GM18519 (cell line): Measurements from ENCODE around the gene NCOA3.
"Not testable (repeated sequence)": the region's sequence is repeated elsewhere in the genome, so short reads cannot be mapped to it uniquely, and the experiment has no call there.

ENCODE experiments used
- ATAC-seq: cut with Tn5 transposase; IDR thresholded peaks from one replicate; pipeline ENCODE4 v1.9.1; 2021; ENCODE audit warnings: mild to moderate bottlenecking, moderate library complexity; ENCODE audit not compliant: unreplicated experiment, low FRiP score

NCOA3 gene

DNA sequence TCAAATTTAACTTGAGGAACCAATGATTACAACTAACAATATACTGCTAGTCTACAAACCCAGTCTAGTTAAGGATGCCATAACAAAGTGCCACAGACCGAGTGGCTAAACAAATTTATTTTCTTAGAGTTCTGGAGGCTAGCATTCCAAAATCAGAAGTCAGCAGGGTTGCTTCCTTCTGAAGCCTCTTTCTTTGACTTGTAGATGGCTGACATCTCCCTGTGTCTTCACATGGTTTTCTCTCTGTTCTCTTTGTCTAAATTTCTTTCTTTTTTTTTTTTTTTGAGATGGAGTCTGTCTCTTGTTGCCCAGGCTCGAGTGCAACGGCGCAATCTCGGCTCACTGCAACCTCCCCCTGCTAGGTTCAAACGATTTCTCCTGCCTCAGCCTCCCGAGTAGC lies 56.1 kb downstream of the NCOA3 start:
- ATAC-seq = no peak

DNA sequence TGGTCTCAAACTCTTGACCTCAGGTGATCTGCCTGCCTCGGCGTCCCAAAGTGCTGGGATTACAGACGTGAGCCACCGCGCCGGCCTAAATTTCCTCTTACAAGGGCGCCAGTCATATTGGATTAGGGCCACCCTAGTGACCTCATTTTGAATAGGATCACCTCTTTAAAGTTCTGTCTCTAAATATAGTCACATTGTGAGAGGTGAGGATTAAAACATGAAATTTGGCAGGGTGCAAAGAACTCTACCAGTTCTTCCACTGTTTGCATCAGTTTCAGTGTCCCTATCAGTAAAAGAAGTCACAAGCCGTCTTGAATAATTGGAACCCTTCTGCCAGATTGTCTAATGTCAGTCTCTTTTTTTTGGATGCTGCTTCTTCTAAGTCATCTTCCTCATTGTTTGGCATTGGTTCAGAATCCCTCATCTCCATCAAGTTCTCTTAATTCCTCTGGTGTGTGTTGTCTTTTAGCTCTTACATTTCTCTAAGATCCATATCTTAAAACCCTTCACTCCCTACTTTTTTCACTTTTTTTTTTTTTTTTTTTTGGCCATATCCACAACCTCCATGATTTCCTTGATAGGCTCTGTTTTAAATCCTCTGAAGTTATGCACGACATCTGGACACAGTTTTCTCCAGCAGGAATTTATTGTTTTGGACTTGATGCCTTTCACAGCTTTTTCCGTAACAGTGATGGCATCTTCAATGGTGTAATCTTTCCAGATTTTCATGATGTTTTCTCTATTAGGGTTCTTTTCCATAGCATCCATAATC lies 56.8 kb downstream of the NCOA3 start:
- ATAC-seq = no peak

- ATAC-seq = no peak
Observed at GRCh38 chr20:47559141-47559540, 57.5 kb downstream of the NCOA3 start.

DNA sequence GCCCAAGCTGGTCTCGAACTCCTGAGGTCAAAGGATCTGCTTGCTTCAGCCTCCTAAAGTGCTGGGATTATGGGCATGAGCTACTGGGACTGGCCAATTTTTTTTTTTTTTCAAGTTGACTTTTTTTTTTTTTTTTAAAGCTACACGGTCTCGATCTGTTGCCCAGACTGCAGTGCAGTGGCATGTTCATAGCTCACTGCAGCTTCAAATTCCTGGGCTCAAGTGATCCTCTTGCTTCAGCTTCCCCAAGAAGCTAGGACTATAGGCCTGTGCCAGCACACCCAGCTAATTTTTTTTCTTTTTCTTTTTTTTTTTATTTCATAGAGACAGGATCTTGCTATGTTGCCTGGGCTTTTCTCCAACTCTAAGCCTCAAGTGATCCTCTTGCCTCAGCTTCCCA lies 59.5 kb downstream of the NCOA3 start:
- no peak for ATAC-seq

DNA sequence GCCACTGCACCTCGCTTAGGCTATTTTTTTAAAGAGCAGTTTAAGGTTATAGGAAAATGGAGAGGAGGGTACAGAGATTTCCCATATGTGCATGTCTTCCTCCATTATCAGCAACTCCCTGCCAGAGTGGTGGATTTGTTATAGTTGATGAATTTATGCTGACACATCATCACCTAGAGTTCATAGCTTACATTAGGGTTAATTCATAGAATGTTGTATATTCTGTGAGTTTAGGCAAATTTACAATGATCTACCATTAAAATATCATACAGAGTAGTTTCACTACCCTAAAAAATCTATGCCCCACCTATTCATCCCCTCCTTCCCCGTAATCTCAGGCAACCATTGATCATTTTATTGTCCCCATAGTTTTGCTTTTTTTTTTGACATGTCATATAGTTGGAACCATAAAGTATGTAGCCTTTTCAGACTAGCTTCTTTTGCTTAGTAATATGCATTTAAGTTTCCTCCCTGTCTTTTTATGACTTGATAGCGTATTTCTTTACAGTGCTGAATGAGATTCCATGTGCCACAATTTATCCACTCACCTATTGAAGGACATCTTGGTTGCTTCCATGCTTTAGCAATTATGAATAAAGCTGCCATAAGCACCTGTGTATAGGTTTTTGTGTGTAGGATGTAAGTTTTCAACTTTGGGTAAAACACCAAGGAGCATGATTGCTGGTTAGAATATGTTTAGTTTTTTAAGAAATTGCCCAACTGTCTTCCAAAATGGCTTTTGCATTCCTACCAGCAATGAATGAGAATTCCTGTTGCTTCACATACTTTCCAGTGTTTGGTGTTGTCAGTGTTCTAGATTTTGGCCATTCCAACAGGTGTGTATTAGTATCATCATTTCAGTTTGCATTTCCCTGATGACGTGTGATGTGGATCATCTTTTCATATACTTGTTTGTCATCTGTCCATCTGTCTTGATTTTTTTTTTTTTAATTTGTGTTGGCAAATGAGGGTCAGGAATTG lies 60.2 kb downstream of the NCOA3 start:
- ATAC-seq = no peak

DNA sequence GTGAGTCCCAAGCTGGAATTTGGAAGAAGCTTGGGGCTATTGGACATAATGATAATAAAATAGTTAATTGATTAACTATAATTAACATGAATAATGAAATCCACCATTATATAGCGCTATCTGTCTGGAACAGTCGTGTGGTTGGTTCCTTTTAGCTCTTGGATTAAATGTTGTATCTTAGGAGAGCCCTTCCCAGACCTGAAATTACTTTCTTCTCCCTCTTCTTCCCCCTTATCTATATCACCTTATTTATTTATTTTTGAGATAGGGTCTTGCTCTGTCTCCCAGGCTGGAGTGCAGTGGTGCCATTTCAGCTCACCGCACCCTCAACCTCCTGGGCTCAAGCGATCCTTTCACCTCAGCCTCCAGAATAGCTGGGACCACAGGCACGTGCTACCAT lies 64.6 kb downstream of the NCOA3 start:
- no peak for ATAC-seq

- no peak for ATAC-seq
Observed at GRCh38 chr20:47568019-47568418, 66.3 kb downstream of the NCOA3 start.

GRCh38 chr20:47568837-47569410 lies 67.2 kb downstream of the NCOA3 start:
- ATAC-seq = no peak

GRCh38 chr20:47571426-47571825 lies 69.7 kb downstream of the NCOA3 start:
- no peak for ATAC-seq

DNA sequence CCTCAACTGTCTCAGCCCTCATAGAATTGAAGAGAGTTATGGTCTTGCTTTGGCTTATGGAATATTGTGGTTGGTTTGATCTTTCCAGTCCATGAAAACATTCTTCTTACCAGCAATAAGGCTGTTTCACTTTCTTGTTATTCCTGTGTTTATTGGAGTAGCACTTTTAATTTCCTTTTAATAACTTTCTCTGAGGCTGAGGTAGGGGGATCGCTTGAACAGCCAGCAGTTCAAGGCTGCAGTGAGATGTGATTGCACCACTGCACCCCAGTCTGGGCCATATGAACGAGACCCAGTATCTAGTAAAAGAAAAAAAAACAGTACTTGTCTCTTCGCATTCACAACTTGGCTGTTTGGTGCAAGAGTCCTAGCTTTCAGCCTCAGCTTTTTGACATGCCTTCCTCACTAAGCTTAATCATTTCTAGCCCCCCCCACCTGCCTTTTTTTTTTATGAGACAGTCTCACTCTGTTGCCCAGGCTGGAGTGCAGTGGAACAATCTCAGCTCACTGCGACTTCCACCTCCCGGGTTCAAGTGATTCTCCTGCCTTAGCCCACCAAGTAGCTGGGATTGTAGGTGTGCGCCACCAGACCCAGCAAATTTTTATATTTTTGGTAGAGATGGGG lies 70.5 kb downstream of the NCOA3 start:
- ATAC-seq = no peak

DNA sequence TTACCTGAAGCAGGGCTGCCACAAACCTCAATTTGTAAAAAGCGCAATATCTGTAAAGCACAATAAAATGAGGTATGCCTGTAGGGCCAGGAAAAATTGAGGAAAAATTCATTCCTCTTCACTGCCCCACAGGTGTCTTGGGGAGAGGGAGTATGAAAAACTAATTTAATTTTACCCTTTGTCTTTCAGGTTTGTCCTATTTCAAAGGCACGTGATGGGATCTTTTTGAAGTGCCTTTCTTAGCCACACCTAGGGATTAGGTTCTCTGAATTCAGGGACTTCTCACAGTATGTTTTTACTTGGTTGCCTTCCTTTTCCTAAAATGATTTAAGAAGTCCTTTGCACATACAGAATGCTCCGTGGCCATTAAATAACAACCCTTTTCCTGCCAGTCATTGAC lies 71.9 kb downstream of the NCOA3 start:
- no peak for ATAC-seq

- ATAC-seq = no peak
Observed at GRCh38 chr20:47574616-47575364, 73.1 kb downstream of the NCOA3 start.

- ATAC-seq = no peak
Observed at GRCh38 chr20:47576516-47577033, 74.9 kb downstream of the NCOA3 start.

GRCh38 chr20:47577314-47577713 lies 75.6 kb downstream of the NCOA3 start:
- no peak for ATAC-seq

DNA sequence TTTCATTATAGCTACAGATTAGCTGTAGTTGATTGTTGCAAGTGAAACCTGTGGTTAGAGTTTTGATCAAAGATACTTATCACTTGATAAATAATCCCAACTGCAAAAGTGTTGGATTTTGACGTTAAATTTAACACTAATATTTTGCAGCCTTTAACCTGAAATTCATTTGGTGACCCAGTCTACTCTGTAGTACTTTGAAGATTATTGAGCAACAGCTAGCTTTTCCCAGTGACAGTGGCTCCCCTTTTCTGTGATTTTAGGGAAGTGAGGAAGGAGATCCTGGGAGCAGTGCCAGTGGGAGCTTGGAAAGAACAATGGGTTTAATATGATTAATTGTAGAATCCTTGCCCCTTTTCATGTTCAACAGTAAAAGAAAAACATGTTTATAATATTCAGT lies 76.9 kb downstream of the NCOA3 start:
- no peak for ATAC-seq

DNA sequence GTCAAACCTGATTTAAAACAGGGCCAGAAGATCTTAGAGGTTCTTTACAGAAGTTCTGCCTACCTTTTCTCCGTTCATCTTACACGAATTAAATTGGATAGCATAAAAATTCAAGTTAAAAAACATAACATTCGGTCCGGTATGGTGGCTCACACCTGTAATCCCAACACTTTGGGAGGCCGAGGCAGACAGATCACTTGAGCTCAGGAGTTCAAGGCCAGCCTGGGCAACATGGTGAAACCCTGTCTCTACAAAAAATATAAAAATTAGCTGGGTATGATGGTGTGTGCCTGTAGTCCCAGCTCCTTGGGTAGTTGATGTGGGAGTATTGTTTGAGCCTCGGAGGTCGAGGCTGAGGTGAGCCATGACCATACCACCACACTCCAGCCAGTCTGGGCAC lies 79.0 kb downstream of the NCOA3 start:
- ATAC-seq = not testable (repeated sequence)

DNA sequence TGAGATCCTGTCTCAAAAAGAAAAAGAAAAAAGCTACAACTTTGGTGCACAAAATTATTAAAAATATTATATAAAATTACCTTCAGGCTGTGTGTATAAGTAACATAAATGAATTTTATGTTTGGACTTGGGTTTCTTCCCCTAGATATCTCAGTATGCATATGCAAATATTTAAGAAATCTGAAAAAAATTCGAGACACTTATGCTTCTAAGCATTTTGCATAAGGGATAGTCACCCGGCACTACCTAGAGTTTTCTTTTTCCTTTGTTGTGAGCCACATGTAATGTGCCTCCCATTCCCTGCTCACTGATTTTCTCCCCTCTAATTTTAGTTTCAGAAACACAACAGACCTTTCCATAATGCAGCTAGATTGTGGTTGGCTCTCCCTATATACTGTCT lies 79.4 kb downstream of the NCOA3 start:
- ATAC-seq = no peak

DNA sequence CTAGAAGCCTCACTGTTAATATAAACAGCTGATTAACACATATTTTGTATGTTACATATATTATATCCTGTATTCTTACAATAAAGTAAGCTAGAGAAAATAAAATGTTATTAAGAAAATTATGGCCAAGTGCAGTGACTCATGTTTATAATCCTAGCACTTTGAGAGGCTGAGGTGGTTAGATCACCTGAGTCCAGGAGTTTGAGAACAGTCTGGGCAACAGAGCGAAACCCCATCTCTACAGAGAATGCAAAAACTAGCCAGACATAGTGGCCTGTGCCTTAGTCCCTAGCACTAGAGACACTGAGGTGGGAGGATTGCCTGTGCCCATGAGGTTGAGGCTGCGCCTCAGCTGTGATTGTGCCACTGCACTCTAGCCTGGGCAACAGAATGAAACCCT lies 81.9 kb downstream of the NCOA3 start:
- ATAC-seq = no peak

DNA sequence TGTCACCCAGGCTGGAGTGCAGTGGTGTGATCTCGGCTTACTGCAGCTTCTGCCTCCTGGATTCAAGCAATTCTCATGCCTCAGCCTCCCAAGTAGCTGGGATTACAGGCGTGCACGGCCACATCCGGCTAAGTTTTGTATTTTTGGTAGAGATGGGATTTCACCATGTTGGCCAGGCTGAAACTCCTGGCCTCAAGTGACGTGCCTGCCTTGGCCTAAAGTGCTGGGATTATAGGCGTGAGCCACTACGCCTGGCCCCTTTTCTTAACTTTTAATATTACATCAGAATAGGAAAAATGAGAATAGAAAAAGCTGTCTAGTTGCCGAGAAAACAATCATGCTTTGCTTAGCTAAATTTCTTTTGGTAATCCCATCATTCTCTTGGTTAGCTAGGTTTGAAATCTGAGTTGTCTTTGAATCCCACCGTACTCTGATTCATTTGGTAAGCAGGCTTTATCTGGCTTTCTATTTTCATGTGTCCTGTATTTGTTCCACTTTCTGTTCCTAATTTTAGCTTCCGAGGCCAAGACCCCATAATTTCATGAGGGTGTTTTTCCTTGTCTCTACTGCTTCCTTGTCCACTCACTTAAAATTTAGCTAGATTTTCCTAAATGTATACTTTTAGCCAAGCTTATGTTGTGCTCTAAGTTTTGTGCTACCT lies 83.5 kb downstream of the NCOA3 start:
- no peak for ATAC-seq
